H9 (cell line): ENCODE data around the gene EEF1E1. TPM values are rescaled to one million over a fixed set of nuclear protein-coding genes. Genes with fewer than 3 reads are reported as not detected.

Experiments used
- DNase-seq: peaks from one replicate; pipeline ENCODE4 v3.0.0-alpha.2; 2017
- H2AFZ ChIP-seq: one replicate; pipeline ENCODE4 v1.6.1; 2013; ENCODE audit warnings: mild to moderate bottlenecking, low read length, control low read depth, moderate library complexity
- H2AK5ac ChIP-seq: 2 replicates; pipeline ENCODE4 v1.6.1; 2013; ENCODE audit warnings: low read length, control low read depth, mixed read lengths; ENCODE audit not compliant: insufficient read length
- H2BK120ac ChIP-seq: one replicate; pipeline ENCODE4 v1.6.1; 2013; ENCODE audit warnings: low read depth, mild to moderate bottlenecking, low read length, control low read depth, inconsistent platforms; ENCODE audit not compliant: poor library complexity, severe bottlenecking
- H2BK12ac ChIP-seq: 2 replicates; pipeline ENCODE4 v1.6.1; 2013; ENCODE audit warnings: low read length, control low read depth, mixed read lengths, low read depth; ENCODE audit not compliant: insufficient read length
- H2BK15ac ChIP-seq: 2 replicates; pipeline ENCODE4 v1.6.1; 2013; ENCODE audit warnings: low read depth, low read length, control low read depth
- H2BK20ac ChIP-seq: one replicate; pipeline ENCODE4 v1.6.1; 2013; ENCODE audit warnings: low read depth, mild to moderate bottlenecking, low read length, control low read depth, inconsistent platforms; ENCODE audit not compliant: poor library complexity, severe bottlenecking
- H2BK5ac ChIP-seq: 2 replicates; pipeline ENCODE4 v1.6.1; 2013; ENCODE audit warnings: low read length, control low read depth, mixed read lengths; ENCODE audit not compliant: insufficient read length
- H3K14ac ChIP-seq: 2 replicates; pipeline ENCODE4 v1.6.1; 2013; ENCODE audit warnings: low read length, control low read depth; ENCODE audit not compliant: insufficient read depth
- H3K18ac ChIP-seq: 2 replicates; pipeline ENCODE4 v1.6.1; 2013; ENCODE audit warnings: low read depth, mild to moderate bottlenecking, mixed read lengths, low read length, control low read depth; ENCODE audit not compliant: insufficient read length
- H3K23ac ChIP-seq: 2 replicates; pipeline ENCODE4 v1.6.1; 2013; ENCODE audit warnings: low read length, control low read depth, mixed read lengths, low read depth; ENCODE audit not compliant: insufficient read length
- H3K23me2 ChIP-seq: 2 replicates; pipeline ENCODE4 v1.6.1; 2013; ENCODE audit warnings: low read depth, mild to moderate bottlenecking, mixed read lengths, low read length, control low read depth; ENCODE audit not compliant: insufficient read length, poor library complexity, severe bottlenecking
- H3K27ac ChIP-seq: 2 replicates; pipeline ENCODE4 v1.5.1; 2013; ENCODE audit warnings: low read length, control low read depth, mixed read lengths, low read depth; ENCODE audit not compliant: insufficient read length
- H3K27me3 ChIP-seq: 2 replicates; pipeline ENCODE4 v1.6.1; 2013; ENCODE audit warnings: low read length, control low read depth, inconsistent platforms; ENCODE audit not compliant: insufficient read depth
- H3K4ac ChIP-seq: 2 replicates; pipeline ENCODE4 v1.6.1; 2013; ENCODE audit warnings: low read depth, mild to moderate bottlenecking, control low read depth, inconsistent platforms, low read length, moderate library complexity
- H3K4me1 ChIP-seq: 2 replicates; pipeline ENCODE4 v1.6.1; 2013; ENCODE audit warnings: low read length, control low read depth, inconsistent platforms; ENCODE audit not compliant: insufficient read depth
- H3K4me2 ChIP-seq: 2 replicates; pipeline ENCODE4 v1.6.1; 2013; ENCODE audit warnings: low read length, control low read depth, mixed read lengths; ENCODE audit not compliant: insufficient read length, insufficient read depth
- H3K56ac ChIP-seq: 2 replicates; pipeline ENCODE4 v1.6.1; 2013; ENCODE audit warnings: low read depth, mild to moderate bottlenecking, mixed read lengths, low read length, control low read depth; ENCODE audit not compliant: insufficient read length
- H3K79me1 ChIP-seq: 2 replicates; pipeline ENCODE4 v1.6.1; 2013; ENCODE audit warnings: low read depth, mild to moderate bottlenecking, moderate library complexity, low read length, control low read depth, inconsistent platforms; ENCODE audit not compliant: insufficient read depth, poor library complexity, severe bottlenecking
- H3K79me2 ChIP-seq: 2 replicates; pipeline ENCODE4 v1.6.1; 2013; ENCODE audit warnings: low read length, control low read depth, inconsistent platforms; ENCODE audit not compliant: insufficient read depth
- H3K9ac ChIP-seq: 2 replicates; pipeline ENCODE4 v1.6.1; 2013; ENCODE audit warnings: low read length, control low read depth, mixed read lengths; ENCODE audit not compliant: insufficient read length; ENCODE audit errors: extremely low read depth
- H3K9me3 ChIP-seq: one replicate; pipeline ENCODE4 v1.6.1; 2013; ENCODE audit warnings: low read depth, low read length, inconsistent platforms; ENCODE audit not compliant: control insufficient read depth
- H3T11ph ChIP-seq: one replicate; pipeline ENCODE4 v1.6.1; 2013; ENCODE audit warnings: mild to moderate bottlenecking, low read length, control low read depth, inconsistent platforms
- H4K20me1 ChIP-seq: one replicate; pipeline ENCODE4 v1.6.1; 2013; ENCODE audit not compliant: control insufficient read depth, insufficient read length, insufficient read depth
- H4K5ac ChIP-seq: 2 replicates; pipeline ENCODE4 v1.6.1; 2013; ENCODE audit warnings: low read depth, mild to moderate bottlenecking, mixed read lengths, low read length, control low read depth; ENCODE audit not compliant: insufficient read length
- H4K8ac ChIP-seq: replicated peaks from 2 replicates; pipeline ENCODE4 v1.6.1; 2013; ENCODE audit warnings: low read length, control low read depth, mixed read lengths, low read depth; ENCODE audit not compliant: insufficient read length
- H4K91ac ChIP-seq: 2 replicates; pipeline ENCODE4 v1.6.1; 2013; ENCODE audit warnings: low read depth, mild to moderate bottlenecking, moderate library complexity, mixed read lengths, low read length, control low read depth; ENCODE audit not compliant: insufficient read length
- H3K27ac Mint-ChIP-seq, 3 experiments: 2 replicates in 2 of 3; 3 replicates in 1 of 3; pipeline ENCODE4 v1.8.0; 2020 to 2021; ENCODE audit warnings: mixed read lengths in 3 of 3, mild to moderate bottlenecking in 1 of 3, moderate library complexity in 1 of 3
- H3K27me3 Mint-ChIP-seq: 2 replicates; pipeline ENCODE4 v1.8.0; 2021; ENCODE audit warnings: low read depth, mild to moderate bottlenecking, moderate library complexity, mixed read lengths
- H3K36me3 Mint-ChIP-seq, 3 experiments: 2 replicates in 2 of 3; 3 replicates in 1 of 3; pipeline ENCODE4 v1.8.0; 2020 to 2021; ENCODE audit warnings: low read depth in 3 of 3, mixed read lengths in 3 of 3; ENCODE audit not compliant: insufficient read depth in 1 of 3
- H3K4me1 Mint-ChIP-seq, 2 experiments: 2 replicates each; pipeline ENCODE4 v1.8.0; 2020; ENCODE audit warnings: mixed read lengths in 2 of 2
- H3K4me3 Mint-ChIP-seq, 2 experiments: 2 replicates in 1 of 2; 3 replicates in 1 of 2; pipeline ENCODE4 v1.8.0; 2020 to 2021; ENCODE audit warnings: mild to moderate bottlenecking in 2 of 2, mixed read lengths in 2 of 2, moderate library complexity in 1 of 2
- H3K9me3 Mint-ChIP-seq, 2 experiments: 2 replicates in 1 of 2; 3 replicates in 1 of 2; pipeline ENCODE4 v1.8.0; 2020; ENCODE audit warnings: mild to moderate bottlenecking in 2 of 2, mixed read lengths in 2 of 2, moderate library complexity in 1 of 2
- CTCF ChIP-seq: fragments of 200-600 bp; sonication (generic); conservative IDR thresholded peaks from 3 replicates; pipeline ENCODE4 v1.8.0; 2021; ENCODE audit warnings: antibody characterized with exemption, mild to moderate bottlenecking
- WGBS: extraction: QIAGEN DNeasy Blood & Tissue Kit; methylation state at CpG from one replicate; pipeline ENCODE4 v1.1.7; 2013; ENCODE audit warnings: missing lambda C conversion rate, low lambda C conversion rate, mixed read lengths; ENCODE audit not compliant: insufficient read length; ENCODE audit errors: extremely low coverage; 5-methylcytosine and 5-hydroxymethylcytosine counted together
- total RNA-seq: library from RNA; stranded (reverse); gene quantifications from 2 replicates; pipeline ENCODE4 v1.2.1, GENCODE V29; 2021

The EEF1E1 gene
- total RNA-seq, 1 experiment from 2014 or later = 71.8 TPM

- H2BK20ac ChIP-seq = no peak overlapping the region
- no peaks in the 10 kb centered on the region for H3K79me1 ChIP-seq
- H4K8ac ChIP-seq = no peak overlapping the region
- no peaks in the 10 kb centered on the region for H3K9me3 Mint-ChIP-seq
- no peak overlapping the region for H3K56ac ChIP-seq
- no peaks in the 10 kb centered on the region for H3K9me3 ChIP-seq
- no peak overlapping the region for H2BK5ac ChIP-seq
- WGBS = no CpG with 5 or more reads among the region's 3 CpGs
- no peak overlapping the region for H4K91ac ChIP-seq
- no peak overlapping the region for H4K5ac ChIP-seq
- no peaks in the 10 kb centered on the region for H3K79me2 ChIP-seq
- H3K27ac ChIP-seq = no peak overlapping the region
- TF ChIP-seq CTCF = no peak
- H3T11ph ChIP-seq = no peak overlapping the region
- H3K9ac ChIP-seq = no peak overlapping the region
- H3K18ac ChIP-seq = no peak overlapping the region
- H3K4me2 ChIP-seq = no peak overlapping the region
- no peak overlapping the region for H2BK15ac ChIP-seq
- H4K20me1 ChIP-seq = no peaks in the 10 kb centered on the region
- DNase-seq = no peak
- H3K14ac ChIP-seq = no peak overlapping the region
- H3K23ac ChIP-seq = no peak overlapping the region
- H3K4me1 Mint-ChIP-seq = peaks cover 14% of the 10 kb centered on the region in 2 experiments
- H2AK5ac ChIP-seq = no peak overlapping the region
- no peak overlapping the region for H3K4me3 Mint-ChIP-seq
- peaks cover 11 to 43% (median 28%) of the 10 kb centered on the region in 3 experiments; a peak in 6 of 7 replicates for H3K36me3 Mint-ChIP-seq
- no peak overlapping the region for H3K4ac ChIP-seq
- no peak overlapping the region for H3K27ac Mint-ChIP-seq
- H3K23me2 ChIP-seq = no peaks in the 10 kb centered on the region
- no peak overlapping the region for H2AFZ ChIP-seq
- H3K27me3 ChIP-seq = no peaks in the 10 kb centered on the region
- H2BK12ac ChIP-seq = no peak overlapping the region
- no peaks in the 10 kb centered on the region for H3K4me1 ChIP-seq
- no peak overlapping the region for H2BK120ac ChIP-seq
- no peaks in the 10 kb centered on the region for H3K27me3 Mint-ChIP-seq
Observed at GRCh38 chr6:8060346-8060745, 42.0 kb downstream of the EEF1E1 start.
